Lower lobe of right lung (tissue), 2 donors: ENCODE data around the gene ESPL1. TPM values are rescaled to one million over a fixed set of nuclear protein-coding genes. Genes with fewer than 3 reads are reported as not detected.

Experiments
- ATAC-seq, 2 donors: fragments of 200-7000 bp; cut with Tn5 transposase; one replicate each; pipeline ENCODE4 v1.9.1; 2020 to 2022; ENCODE audit warnings: mild to moderate bottlenecking in 2 of 2, moderate library complexity in 2 of 2
- DNase-seq: peaks from one replicate; pipeline ENCODE4 v3.0.0-alpha.2; 2020
- H3K27ac ChIP-seq: fragments of 200-600 bp; one replicate; pipeline ENCODE4 v1.8.0; 2022
- H3K27me3 ChIP-seq: fragments of 200-600 bp; one replicate; pipeline ENCODE4 v1.8.0; 2022; ENCODE audit warnings: low read depth
- H3K36me3 ChIP-seq: fragments of 200-600 bp; one replicate; pipeline ENCODE4 v1.8.0; 2022; ENCODE audit warnings: mild to moderate bottlenecking
- H3K4me1 ChIP-seq: fragments of 200-600 bp; one replicate; pipeline ENCODE4 v1.8.0; 2022
- H3K4me3 ChIP-seq: fragments of 200-600 bp; one replicate; pipeline ENCODE4 v1.8.0; 2022; ENCODE audit warnings: mild to moderate bottlenecking
- H3K9me3 ChIP-seq: fragments of 200-600 bp; one replicate; pipeline ENCODE4 v1.8.0; 2022
- CTCF ChIP-seq: fragments of 200-600 bp; IDR thresholded peaks from one replicate; pipeline ENCODE4 v1.8.0; 2022; ENCODE audit warnings: antibody characterized with exemption, mild to moderate bottlenecking
- intact Hi-C: fragments of 100-400 bp; cut with DNase I; formaldehyde crosslinking; loops from one replicate; pipeline ENCODE4 v1.11.0; 2022
- total RNA-seq: library from RNA; stranded (reverse); fragmentation: NEBNext Ultra II Directional; extraction: Animal tissue kit (Norgen Biotek cat#: 25700); gene quantifications from one replicate; pipeline ENCODE4 v1.2.1, GENCODE V29; 2021
- donor health status: DM: no; HTN: yes; CAD: no; lungs with severe emphysema.

ESPL1 gene
- total RNA-seq, 1 donor from 2014 or later = 2.2 TPM

- Histone ChIP-seq H3K36me3 (no peaks in the 10 kb centered on the region), H3K9me3 (no peaks in the 10 kb centered on the region), H3K4me1 (peaks cover 43% of the 10 kb centered on the region), H3K27ac (peak overlapping the region; percentile 85), H3K4me3 (peak overlapping the region; percentile 77), H3K27me3 (no peaks in the 10 kb centered on the region)
- TF ChIP-seq CTCF = no peak
- peak; percentile 76 for DNase-seq
- ATAC-seq = peak; percentile 63 to 64
- intact Hi-C loops = no loop called here
These were observed 35.2 kb upstream of the ESPL1 start for GRCh38 chr12:53232646-53233461.

- no peaks in the 10 kb centered on the region for H3K36me3 ChIP-seq
These were observed 34.4 kb upstream of the ESPL1 start for GRCh38 chr12:53233671-53234121.

GRCh38 chr12:53234271-53234914, 33.7 kb upstream of the ESPL1 start:
- intact Hi-C loops = no loop called here
- no peaks in the 10 kb centered on the region for H3K36me3 ChIP-seq
- peak; percentile 46 for DNase-seq
- no peaks in the 10 kb centered on the region for H3K27me3 ChIP-seq
- H3K9me3 ChIP-seq = no peaks in the 10 kb centered on the region
- H3K27ac ChIP-seq = no peak overlapping the region
- no peak for ATAC-seq
- peaks cover 43% of the 10 kb centered on the region for H3K4me1 ChIP-seq
- no peak for TF ChIP-seq CTCF
- no peak overlapping the region for H3K4me3 ChIP-seq

More at GRCh38 chr12:53233671-53234121, 34.4 kb upstream of the ESPL1 start:
- ATAC-seq (no peak), DNase-seq (peak; percentile 46)
- Histone ChIP-seq H3K27ac (peak overlapping the region; percentile 85), H3K9me3 (no peaks in the 10 kb centered on the region), H3K27me3 (no peaks in the 10 kb centered on the region), H3K4me1 (peaks cover 43% of the 10 kb centered on the region), H3K4me3 (no peak overlapping the region)
- no peak for TF ChIP-seq CTCF
- intact Hi-C loops = no loop called here

GRCh38 chr12:53235164-53235563, 32.9 kb upstream of the ESPL1 start:
- H3K9me3 ChIP-seq = no peaks in the 10 kb centered on the region
- no peak for DNase-seq
- H3K36me3 ChIP-seq = no peaks in the 10 kb centered on the region
- H3K27ac ChIP-seq = no peak overlapping the region
- no peak for ATAC-seq
- peaks cover 37% of the 10 kb centered on the region for H3K4me1 ChIP-seq
- intact Hi-C loops = no loop called here
- TF ChIP-seq CTCF = no peak
- H3K27me3 ChIP-seq = no peaks in the 10 kb centered on the region
- H3K4me3 ChIP-seq = no peak overlapping the region

- H3K4me3 ChIP-seq = no peak overlapping the region
- no peaks in the 10 kb centered on the region for H3K27me3 ChIP-seq
- no peak for TF ChIP-seq CTCF
- no peaks in the 10 kb centered on the region for H3K9me3 ChIP-seq
- H3K27ac ChIP-seq = no peak overlapping the region
- DNase-seq (peak; percentile 18), ATAC-seq (no peak)
- H3K4me1 ChIP-seq = peaks cover 33% of the 10 kb centered on the region
- intact Hi-C loops = no loop called here
- H3K36me3 ChIP-seq = no peaks in the 10 kb centered on the region
These were observed 32.2 kb upstream of the ESPL1 start for GRCh38 chr12:53235742-53236442.
